PFSK-1 (cell line): ENCODE measurements around the gene LDB3.

ENCODE experiments used
- FOXP2 ChIP-seq: optimal IDR thresholded peaks from 2 replicates; pipeline ENCODE3; 2011; ENCODE audit warnings: borderline replicate concordance, control low read depth, inconsistent platforms; ENCODE audit not compliant: insufficient read depth; ENCODE audit errors: extremely low read length, extremely low read depth
- POLR2AphosphoS5 ChIP-seq: IDR thresholded peaks from 2 replicates; pipeline ENCODE4 v1.6.1; 2012; ENCODE audit warnings: low read depth, mild to moderate bottlenecking, control low read depth, low read length, moderate library complexity
- REST ChIP-seq, 2 experiments: IDR thresholded peaks; 2 replicates each; pipeline versions ENCODE4 v1.6.1 to v1.8.0; 2011 to 2012; ENCODE audit warnings: low read depth in 2 of 2, low read length in 2 of 2, control low read depth in 1 of 2, inconsistent platforms in 1 of 2, mild to moderate bottlenecking in 1 of 2, moderate library complexity in 1 of 2; ENCODE audit not compliant: insufficient read depth in 1 of 2
- SIN3A ChIP-seq: IDR thresholded peaks from 2 replicates; pipeline ENCODE4 v1.6.1; 2012; ENCODE audit warnings: mild to moderate bottlenecking, low read length, moderate library complexity, borderline replicate concordance; ENCODE audit not compliant: insufficient read depth
- TAF1 ChIP-seq: IDR thresholded peaks from 2 replicates; pipeline ENCODE4 v1.6.1; 2012; ENCODE audit warnings: low read length, control low read depth, borderline replicate concordance; ENCODE audit not compliant: insufficient read depth

Gene LDB3

GRCh38 chr10:86779220-86780017, 111.1 kb downstream of the LDB3 start:
- TF ChIP-seq REST (IDR thresholded peaks at IDR 0.05; ENCODE audit: insufficient read depth in 1 of 2, low read depth in 2 of 2, low read length in 2 of 2): no peak
- no peak for TF ChIP-seq FOXP2
- TF ChIP-seq POLR2AphosphoS5: no peak
- TF ChIP-seq TAF1: no peak
- no peak for TF ChIP-seq SIN3A

- TF ChIP-seq POLR2AphosphoS5 (no peak), FOXP2 (no peak), TAF1 (no peak), SIN3A (no peak)
These were observed 114.5 kb downstream of the LDB3 start for GRCh38 chr10:86782701-86783418.

DNA sequence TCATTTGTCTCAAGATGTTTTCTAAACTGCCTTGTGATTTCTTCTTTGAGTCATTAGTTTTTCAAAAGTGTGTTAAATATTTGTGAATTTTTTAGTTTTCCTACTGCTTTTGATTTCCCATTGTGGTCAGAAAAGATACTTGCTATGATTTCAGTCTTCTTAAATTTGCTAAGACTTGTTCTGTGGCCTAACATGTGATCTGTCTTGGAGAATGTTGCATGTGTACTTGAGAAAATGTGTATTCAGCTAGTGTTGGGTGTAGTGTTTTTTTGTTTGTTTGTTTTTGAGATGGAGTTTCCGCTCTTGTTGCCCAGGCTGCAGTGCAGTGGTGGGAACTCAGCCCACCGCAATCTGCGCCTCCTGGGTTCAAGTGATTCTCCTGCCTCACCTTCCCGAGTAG, 116.7 kb downstream of the LDB3 start:
- TF ChIP-seq FOXP2 (no peak), SIN3A (no peak), POLR2AphosphoS5 (no peak), REST (IDR thresholded peaks at IDR 0.05; ENCODE audit: insufficient read depth in 1 of 2, low read depth in 2 of 2, low read length in 2 of 2) (no peak), TAF1 (no peak)
